LNCaP clone FGC (cell line): ENCODE data around the gene BACH2.

Experiments
- DNase-seq: peaks from one replicate; pipeline ENCODE4 v3.0.0-alpha.2; 2011; ENCODE audit warnings: low read depth
- H3K4me3 ChIP-seq: 2 replicates; pipeline ENCODE4 v1.5.1; 2011; ENCODE audit warnings: mild to moderate bottlenecking, low read depth, low read length, control low read depth
- TF ChIP-seq, protein P1 (sequence below): IDR thresholded peaks from 2 replicates; pipeline ENCODE4 v1.5.1; 2012; ENCODE audit warnings: mild to moderate bottlenecking; ENCODE audit not compliant: control insufficient read depth, insufficient read depth; ENCODE audit errors: extremely low read depth

BACH2 gene

GRCh38 chr6:89997456-89998445 lies 298.9 kb downstream of the BACH2 start:
- DNase-seq, result no peak
- TF ChIP-seq, protein P1, sequence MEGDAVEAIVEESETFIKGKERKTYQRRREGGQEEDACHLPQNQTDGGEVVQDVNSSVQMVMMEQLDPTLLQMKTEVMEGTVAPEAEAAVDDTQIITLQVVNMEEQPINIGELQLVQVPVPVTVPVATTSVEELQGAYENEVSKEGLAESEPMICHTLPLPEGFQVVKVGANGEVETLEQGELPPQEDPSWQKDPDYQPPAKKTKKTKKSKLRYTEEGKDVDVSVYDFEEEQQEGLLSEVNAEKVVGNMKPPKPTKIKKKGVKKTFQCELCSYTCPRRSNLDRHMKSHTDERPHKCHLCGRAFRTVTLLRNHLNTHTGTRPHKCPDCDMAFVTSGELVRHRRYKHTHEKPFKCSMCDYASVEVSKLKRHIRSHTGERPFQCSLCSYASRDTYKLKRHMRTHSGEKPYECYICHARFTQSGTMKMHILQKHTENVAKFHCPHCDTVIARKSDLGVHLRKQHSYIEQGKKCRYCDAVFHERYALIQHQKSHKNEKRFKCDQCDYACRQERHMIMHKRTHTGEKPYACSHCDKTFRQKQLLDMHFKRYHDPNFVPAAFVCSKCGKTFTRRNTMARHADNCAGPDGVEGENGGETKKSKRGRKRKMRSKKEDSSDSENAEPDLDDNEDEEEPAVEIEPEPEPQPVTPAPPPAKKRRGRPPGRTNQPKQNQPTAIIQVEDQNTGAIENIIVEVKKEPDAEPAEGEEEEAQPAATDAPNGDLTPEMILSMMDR, result no peak
- no peak overlapping the region for H3K4me3 ChIP-seq

GRCh38 chr6:89993411-89993810 lies 303.2 kb downstream of the BACH2 start:
- TF ChIP-seq, protein P1, result no peak
- no peak overlapping the region for H3K4me3 ChIP-seq
- DNase-seq, result no peak

DNA sequence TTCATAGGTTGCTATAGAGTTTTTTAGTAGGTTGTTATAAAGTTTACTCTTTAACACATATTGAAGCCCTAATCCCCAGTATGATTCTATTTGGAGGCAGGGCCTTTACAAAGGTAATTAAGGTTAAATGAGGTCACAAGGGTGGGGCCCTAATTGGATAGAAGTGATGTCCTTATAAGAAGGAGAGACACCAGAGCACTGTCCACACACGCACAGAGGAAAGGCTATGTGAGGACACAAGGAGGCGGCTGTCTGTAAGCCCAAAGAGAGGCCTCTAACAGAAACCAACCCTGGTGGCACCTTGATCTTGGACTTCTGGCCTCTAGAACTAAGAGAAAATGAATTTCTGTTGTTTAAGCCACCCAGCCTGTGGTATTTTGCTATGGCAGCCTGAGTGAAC lies 303.8 kb downstream of the BACH2 start:
- DNase-seq, result no peak
- H3K4me3 ChIP-seq, result no peak overlapping the region
- TF ChIP-seq, protein P1, result no peak

DNA sequence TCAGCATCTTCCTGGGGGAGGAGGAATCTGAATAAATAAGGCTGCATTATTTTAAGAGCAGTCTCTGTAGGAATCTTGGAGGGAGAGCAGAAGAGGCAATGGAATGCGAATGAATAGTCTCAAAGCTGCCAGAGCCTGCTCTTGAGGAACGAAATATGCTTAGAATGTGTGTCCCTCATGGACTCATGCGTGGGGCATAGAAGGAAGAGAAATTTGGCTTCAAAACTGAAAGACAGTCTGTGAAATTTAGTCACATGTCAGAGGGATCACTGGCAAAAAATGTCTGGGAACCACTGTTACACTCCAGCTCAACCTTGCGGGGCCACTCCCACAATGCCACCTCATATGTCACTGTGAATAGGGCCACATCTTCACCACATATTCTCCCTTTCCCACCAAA lies 306.9 kb downstream of the BACH2 start:
- H3K4me3 ChIP-seq, result no peak overlapping the region
- TF ChIP-seq, protein P1, result no peak
- DNase-seq, result no peak

GRCh38 chr6:89987830-89988229 lies 308.8 kb downstream of the BACH2 start:
- no peak for DNase-seq
- H3K4me3 ChIP-seq, result no peak overlapping the region
- TF ChIP-seq, protein P1, result no peak

DNA sequence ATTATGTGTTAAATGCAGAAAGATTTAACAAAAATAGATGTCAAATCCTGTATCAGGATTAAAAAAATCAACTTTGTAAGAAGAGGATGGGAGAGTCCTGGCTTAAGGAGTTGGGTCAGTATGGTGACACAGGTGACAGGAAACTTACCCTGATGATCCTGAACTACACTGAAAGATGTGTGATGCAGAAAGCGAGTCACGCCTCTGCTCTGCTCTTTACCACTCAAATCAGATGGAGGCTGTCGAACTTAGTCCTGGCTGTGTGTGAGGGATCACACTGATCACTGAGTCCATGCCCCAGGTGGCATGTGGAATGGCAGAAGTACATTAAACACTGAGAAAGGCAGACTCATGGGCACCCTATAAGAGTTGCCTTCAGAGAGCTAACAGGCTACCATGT lies 309.5 kb downstream of the BACH2 start:
- no peak overlapping the region for H3K4me3 ChIP-seq
- TF ChIP-seq, protein P1, result no peak
- DNase-seq, result no peak
